ENCODE measurements around the gene FILIP1L.

- TF ChIP-seq CTCF (conservative IDR thresholded peaks at IDR 0.05; ENCODE audit: low read length): no peak
- TF ChIP-seq EZH2phosphoT487 (IDR thresholded peaks at IDR 0.05; ENCODE audit: borderline replicate concordance): no peak
Measured at GRCh38 chr3:100001526-100002270, 112.6 kb downstream of the FILIP1L start.

Measured in Loucy (cell line).